Measurements from ENCODE around the gene SLC41A2. TPM values are rescaled to one million over a fixed set of nuclear protein-coding genes. Genes with fewer than 3 reads are reported as not detected.

Gene SLC41A2
- total and polyA plus RNA-seq, 2 of the 4 experiments (the other 2 are of a cell fraction), result 1.5 to 6.8 TPM

DNA sequence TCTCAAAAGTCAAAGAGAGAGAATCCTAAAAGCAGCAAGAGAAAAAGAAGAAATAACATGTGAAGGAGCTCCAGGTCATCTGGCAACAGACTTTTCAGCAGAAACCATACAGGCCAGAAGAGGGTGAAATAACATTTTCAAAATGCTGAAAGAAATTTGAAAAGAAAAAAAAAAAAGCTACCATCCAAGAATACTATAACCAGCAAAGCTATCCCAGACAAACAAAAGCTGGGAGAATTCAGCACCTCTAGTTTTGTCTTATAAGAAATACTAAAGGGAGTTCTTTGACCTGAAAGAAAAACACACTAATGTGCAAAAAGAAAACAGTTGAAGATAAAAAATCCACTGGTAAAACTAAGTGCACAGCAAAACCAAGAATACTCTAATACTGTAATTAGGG lies 36.8 kb downstream of the SLC41A2 start:
- DNase-seq (no peak), ATAC-seq (ENCODE audit: low read depth) (no peak)
- Histone ChIP-seq H3K56ac (ENCODE audit: extremely low read depth, insufficient read depth, low read length) (no peak overlapping the region), H3K14ac (replicated peaks; ENCODE audit: low read depth, low read length) (no peak overlapping the region), H3K9me3 (ENCODE audit: control insufficient read depth, insufficient read depth, low read length) (no peaks in the 10 kb centered on the region), H4K91ac (ENCODE audit: insufficient read depth, low read depth, low read length) (no peak overlapping the region), H3K9me1 (ENCODE audit: insufficient read depth, low read length) (no peaks in the 10 kb centered on the region), H3K27ac (ENCODE audit: insufficient read depth, low read length) (no peak overlapping the region), H3K4me2 (ENCODE audit: low read depth, low read length) (no peak overlapping the region), H3K27me3 (ENCODE audit: control insufficient read depth, insufficient read depth, low read length) (no peaks in the 10 kb centered on the region), H2BK120ac (ENCODE audit: low read depth, low read length) (no peak overlapping the region), H3K4me1 (ENCODE audit: control insufficient read depth, insufficient read depth, low read length) (no peaks in the 10 kb centered on the region), H2BK15ac (ENCODE audit: low read depth, low read length) (no peak overlapping the region), H2AK9ac (replicated peaks; ENCODE audit: low read depth, low read length, poor library complexity) (no peak overlapping the region), H3K9ac (ENCODE audit: low read depth, low read length) (no peak overlapping the region), H2BK5ac (ENCODE audit: low read depth, low read length, poor library complexity, severe bottlenecking) (no peak overlapping the region), H4K5ac (ENCODE audit: low read depth, low read length) (no peak overlapping the region), H3K18ac (ENCODE audit: low read depth, low read length) (no peak overlapping the region), H3K4me3 (ENCODE audit: insufficient read depth, low read depth, low read length) (no peak overlapping the region), H3K23ac (ENCODE audit: low read depth, low read length) (no peak overlapping the region), H3K36me3 (ENCODE audit: control insufficient read depth, insufficient read depth, low read length) (no peaks in the 10 kb centered on the region), H3K79me1 (ENCODE audit: low read depth in 1 of 2, low read length in 2 of 2) (no peaks in the 10 kb centered on the region), H2AFZ (replicated peaks; ENCODE audit: low read length, poor library complexity) (no peak overlapping the region), H4K20me1 (ENCODE audit: insufficient read depth, low read length) (no peaks in the 10 kb centered on the region), H4K8ac (ENCODE audit: low read depth in 2 of 2, low read length in 2 of 2) (no peak overlapping the region), H2AK5ac (ENCODE audit: low read depth, low read length) (no peak overlapping the region), H3K4ac (ENCODE audit: low read depth, low read length) (no peak overlapping the region), H2BK20ac (ENCODE audit: low read depth, low read length) (no peak overlapping the region)
- TF ChIP-seq MAZ (IDR thresholded peaks at IDR 0.05; ENCODE audit: borderline replicate concordance, low read depth, low read length) (no peak), RAD21 (IDR thresholded peaks at IDR 0.05; ENCODE audit: low read length) (no peak), CHD1 (IDR thresholded peaks at IDR 0.05; ENCODE audit: low read depth, low read length) (no peak), MXI1 (IDR thresholded peaks at IDR 0.05; ENCODE audit: borderline replicate concordance, low read depth, low read length) (no peak), CEBPB (IDR thresholded peaks at IDR 0.05; ENCODE audit: low read depth, low read length) (no peak), NFE2L2 (IDR thresholded peaks at IDR 0.05; ENCODE audit: low read depth, low read length) (no peak), MAFK (IDR thresholded peaks at IDR 0.05; ENCODE audit: low read depth, low read length) (no peak), RCOR1 (IDR thresholded peaks at IDR 0.05; ENCODE audit: insufficient replicate concordance, low read length) (no peak), SMC3 (IDR thresholded peaks at IDR 0.05; ENCODE audit: low read depth, low read length) (no peak), FOS (IDR thresholded peaks at IDR 0.05; ENCODE audit: low read depth, low read length) (no peak), RFX5 (IDR thresholded peaks at IDR 0.05; ENCODE audit: low read depth, low read length) (no peak), BHLHE40 (IDR thresholded peaks at IDR 0.05; ENCODE audit: low read depth, low read length) (no peak), POLR2A (IDR thresholded peaks at IDR 0.05; ENCODE audit: low read depth, low read length) (no peak)
- TF ChIP-seq, protein P1, sequence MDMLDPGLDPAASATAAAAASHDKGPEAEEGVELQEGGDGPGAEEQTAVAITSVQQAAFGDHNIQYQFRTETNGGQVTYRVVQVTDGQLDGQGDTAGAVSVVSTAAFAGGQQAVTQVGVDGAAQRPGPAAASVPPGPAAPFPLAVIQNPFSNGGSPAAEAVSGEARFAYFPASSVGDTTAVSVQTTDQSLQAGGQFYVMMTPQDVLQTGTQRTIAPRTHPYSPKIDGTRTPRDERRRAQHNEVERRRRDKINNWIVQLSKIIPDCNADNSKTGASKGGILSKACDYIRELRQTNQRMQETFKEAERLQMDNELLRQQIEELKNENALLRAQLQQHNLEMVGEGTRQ (IDR thresholded peaks at IDR 0.05; ENCODE audit: low read depth, low read length), result no peak
- TF ChIP-seq, protein P2, sequence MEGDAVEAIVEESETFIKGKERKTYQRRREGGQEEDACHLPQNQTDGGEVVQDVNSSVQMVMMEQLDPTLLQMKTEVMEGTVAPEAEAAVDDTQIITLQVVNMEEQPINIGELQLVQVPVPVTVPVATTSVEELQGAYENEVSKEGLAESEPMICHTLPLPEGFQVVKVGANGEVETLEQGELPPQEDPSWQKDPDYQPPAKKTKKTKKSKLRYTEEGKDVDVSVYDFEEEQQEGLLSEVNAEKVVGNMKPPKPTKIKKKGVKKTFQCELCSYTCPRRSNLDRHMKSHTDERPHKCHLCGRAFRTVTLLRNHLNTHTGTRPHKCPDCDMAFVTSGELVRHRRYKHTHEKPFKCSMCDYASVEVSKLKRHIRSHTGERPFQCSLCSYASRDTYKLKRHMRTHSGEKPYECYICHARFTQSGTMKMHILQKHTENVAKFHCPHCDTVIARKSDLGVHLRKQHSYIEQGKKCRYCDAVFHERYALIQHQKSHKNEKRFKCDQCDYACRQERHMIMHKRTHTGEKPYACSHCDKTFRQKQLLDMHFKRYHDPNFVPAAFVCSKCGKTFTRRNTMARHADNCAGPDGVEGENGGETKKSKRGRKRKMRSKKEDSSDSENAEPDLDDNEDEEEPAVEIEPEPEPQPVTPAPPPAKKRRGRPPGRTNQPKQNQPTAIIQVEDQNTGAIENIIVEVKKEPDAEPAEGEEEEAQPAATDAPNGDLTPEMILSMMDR (conservative IDR thresholded peaks at IDR 0.05; ENCODE audit: low read depth, low read length), result no peak
- TF ChIP-seq, protein P3, sequence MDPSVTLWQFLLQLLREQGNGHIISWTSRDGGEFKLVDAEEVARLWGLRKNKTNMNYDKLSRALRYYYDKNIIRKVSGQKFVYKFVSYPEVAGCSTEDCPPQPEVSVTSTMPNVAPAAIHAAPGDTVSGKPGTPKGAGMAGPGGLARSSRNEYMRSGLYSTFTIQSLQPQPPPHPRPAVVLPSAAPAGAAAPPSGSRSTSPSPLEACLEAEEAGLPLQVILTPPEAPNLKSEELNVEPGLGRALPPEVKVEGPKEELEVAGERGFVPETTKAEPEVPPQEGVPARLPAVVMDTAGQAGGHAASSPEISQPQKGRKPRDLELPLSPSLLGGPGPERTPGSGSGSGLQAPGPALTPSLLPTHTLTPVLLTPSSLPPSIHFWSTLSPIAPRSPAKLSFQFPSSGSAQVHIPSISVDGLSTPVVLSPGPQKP (IDR thresholded peaks at IDR 0.05; ENCODE audit: borderline replicate concordance, low read depth, low read length), result no peak
- in situ Hi-C loops (cut with MboI; ENCODE audit: low sequenced_read_pairs) (no loop called here), dilution Hi-C loops (cut with HindIII; ENCODE audit: low sequenced_read_pairs, unreplicated experiment) (no loop called here), intact Hi-C loops (cut with micrococcal nuclease) (no loop called here)
- ChIA-PET POLR2A (ENCODE audit: unreplicated experiment) (no interaction called here), CTCF (interaction anchor here (0.8 kb wide), 1 partner anchor 8 kb away, joined by 3 read pairs; no protein-coding TSS in a partner anchor)
- BruUV-seq (replicated peaks), result no TSS peak
